ENCODE data around the gene FAM13C.

FAM13C gene

GRCh38 chr10:59360605-59361405 lies 1.5 kb downstream of the FAM13C start:
- H3K56ac ChIP-seq (ENCODE audit: low read length) = no peak overlapping the region
- H3K23ac ChIP-seq (ENCODE audit: low read length) = peak overlapping the region; percentile 24
- H2AK5ac ChIP-seq (ENCODE audit: low read length) = no peak overlapping the region
- no peaks in the 10 kb centered on the region for H3K79me1 ChIP-seq (ENCODE audit: low read length)
- H3K79me2 ChIP-seq (ENCODE audit: control insufficient read depth, insufficient read depth, low read length) = no peaks in the 10 kb centered on the region
- no peak overlapping the region for H3K4me3 ChIP-seq (ENCODE audit: low read length)
- no peak overlapping the region for H3K27ac ChIP-seq (ENCODE audit: low read depth, low read length)
- no peak overlapping the region for H3K4me2 ChIP-seq (ENCODE audit: low read length)
- no peak overlapping the region for H2BK120ac ChIP-seq (ENCODE audit: low read depth, low read length)
- no peak overlapping the region for H2BK15ac ChIP-seq (replicated peaks; ENCODE audit: low read depth)
- H3K27me3 ChIP-seq (ENCODE audit: insufficient read depth, low read length, poor library complexity) = no peaks in the 10 kb centered on the region
- H2BK5ac ChIP-seq (ENCODE audit: low read length) = no peak overlapping the region
- no peaks in the 10 kb centered on the region for H3K36me3 ChIP-seq (ENCODE audit: control insufficient read depth, insufficient read depth, low read length)
- DNase-seq = no peak
- no peak overlapping the region for H4K5ac ChIP-seq (ENCODE audit: low read length)
- no CpG with 5 or more reads among the region's 6 CpGs for WGBS (ENCODE audit: extremely low coverage, insufficient coverage, low lambda C conversion rate)
- no peak overlapping the region for H3K18ac ChIP-seq (ENCODE audit: low read length)
- H3K4me1 ChIP-seq (ENCODE audit: control insufficient read depth, low read depth, low read length) = no peaks in the 10 kb centered on the region
- no peak overlapping the region for H3K9ac ChIP-seq (ENCODE audit: low read length)
- no peak overlapping the region for H3K4ac ChIP-seq (ENCODE audit: low read depth, low read length)
- no peak overlapping the region for H4K8ac ChIP-seq (ENCODE audit: low read depth, low read length)

GRCh38 chr10:59358576-59358975 lies 3.8 kb downstream of the FAM13C start:
- no peak overlapping the region for H4K8ac ChIP-seq (ENCODE audit: low read depth, low read length)
- no peak overlapping the region for H2BK5ac ChIP-seq (ENCODE audit: low read length)
- no peak for DNase-seq
- no peaks in the 10 kb centered on the region for H3K79me1 ChIP-seq (ENCODE audit: low read length)
- no peak overlapping the region for H3K27ac ChIP-seq (ENCODE audit: low read depth, low read length)
- no peak overlapping the region for H2BK15ac ChIP-seq (replicated peaks; ENCODE audit: low read depth)
- no peak overlapping the region for H2BK120ac ChIP-seq (ENCODE audit: low read depth, low read length)
- no peak overlapping the region for H3K56ac ChIP-seq (ENCODE audit: low read length)
- H3K79me2 ChIP-seq (ENCODE audit: control insufficient read depth, insufficient read depth, low read length) = no peaks in the 10 kb centered on the region
- H4K5ac ChIP-seq (ENCODE audit: low read length) = no peak overlapping the region
- H3K4ac ChIP-seq (ENCODE audit: low read depth, low read length) = no peak overlapping the region
- H3K9ac ChIP-seq (ENCODE audit: low read length) = no peak overlapping the region
- no peaks in the 10 kb centered on the region for H3K36me3 ChIP-seq (ENCODE audit: control insufficient read depth, insufficient read depth, low read length)
- no peak overlapping the region for H3K4me2 ChIP-seq (ENCODE audit: low read length)
- H2AK5ac ChIP-seq (ENCODE audit: low read length) = no peak overlapping the region
- no peak overlapping the region for H3K4me3 ChIP-seq (ENCODE audit: low read length)
- no peak overlapping the region for H3K23ac ChIP-seq (ENCODE audit: low read length)
- H3K4me1 ChIP-seq (ENCODE audit: control insufficient read depth, low read depth, low read length) = no peaks in the 10 kb centered on the region
- H3K27me3 ChIP-seq (ENCODE audit: insufficient read depth, low read length, poor library complexity) = no peaks in the 10 kb centered on the region
- H3K18ac ChIP-seq (ENCODE audit: low read length) = no peak overlapping the region

- H2BK120ac ChIP-seq (ENCODE audit: low read depth, low read length) = no peak overlapping the region
- no peak overlapping the region for H2AK5ac ChIP-seq (ENCODE audit: low read length)
- H4K8ac ChIP-seq (ENCODE audit: low read depth, low read length) = no peak overlapping the region
- H3K56ac ChIP-seq (ENCODE audit: low read length) = no peak overlapping the region
- no peak overlapping the region for H3K23ac ChIP-seq (ENCODE audit: low read length)
- no peak overlapping the region for H3K4me3 ChIP-seq (ENCODE audit: low read length)
- H2BK15ac ChIP-seq (replicated peaks; ENCODE audit: low read depth) = no peak overlapping the region
- H2BK5ac ChIP-seq (ENCODE audit: low read length) = no peak overlapping the region
- no peaks in the 10 kb centered on the region for H3K4me1 ChIP-seq (ENCODE audit: control insufficient read depth, low read depth, low read length)
- H4K5ac ChIP-seq (ENCODE audit: low read length) = no peak overlapping the region
- no peak overlapping the region for H3K18ac ChIP-seq (ENCODE audit: low read length)
- no peak overlapping the region for H3K4ac ChIP-seq (ENCODE audit: low read depth, low read length)
- no peaks in the 10 kb centered on the region for H3K79me1 ChIP-seq (ENCODE audit: low read length)
- H3K36me3 ChIP-seq (ENCODE audit: control insufficient read depth, insufficient read depth, low read length) = no peaks in the 10 kb centered on the region
- no peaks in the 10 kb centered on the region for H3K27me3 ChIP-seq (ENCODE audit: insufficient read depth, low read length, poor library complexity)
- no peak overlapping the region for H3K9ac ChIP-seq (ENCODE audit: low read length)
- H3K4me2 ChIP-seq (ENCODE audit: low read length) = no peak overlapping the region
- H3K79me2 ChIP-seq (ENCODE audit: control insufficient read depth, insufficient read depth, low read length) = no peaks in the 10 kb centered on the region
- DNase-seq = no peak
- H3K27ac ChIP-seq (ENCODE audit: low read depth, low read length) = no peak overlapping the region
Observed at GRCh38 chr10:59354434-59354833, 7.9 kb downstream of the FAM13C start.

- no peak overlapping the region for H4K5ac ChIP-seq (ENCODE audit: low read length)
- H3K79me1 ChIP-seq (ENCODE audit: low read length) = no peaks in the 10 kb centered on the region
- no CpG with 5 or more reads among the region's 2 CpGs for WGBS (ENCODE audit: extremely low coverage, insufficient coverage, low lambda C conversion rate)
- H3K36me3 ChIP-seq (ENCODE audit: control insufficient read depth, insufficient read depth, low read length) = no peaks in the 10 kb centered on the region
- H3K4me1 ChIP-seq (ENCODE audit: control insufficient read depth, low read depth, low read length) = no peaks in the 10 kb centered on the region
- no peak overlapping the region for H3K4ac ChIP-seq (ENCODE audit: low read depth, low read length)
- no peaks in the 10 kb centered on the region for H3K27me3 ChIP-seq (ENCODE audit: insufficient read depth, low read length, poor library complexity)
- DNase-seq = no peak
- H3K23ac ChIP-seq (ENCODE audit: low read length) = no peak overlapping the region
- H3K4me2 ChIP-seq (ENCODE audit: low read length) = no peak overlapping the region
- H3K4me3 ChIP-seq (ENCODE audit: low read length) = no peak overlapping the region
- H3K9ac ChIP-seq (ENCODE audit: low read length) = no peak overlapping the region
- H2BK120ac ChIP-seq (ENCODE audit: low read depth, low read length) = no peak overlapping the region
- H3K56ac ChIP-seq (ENCODE audit: low read length) = no peak overlapping the region
- no peak overlapping the region for H4K8ac ChIP-seq (ENCODE audit: low read depth, low read length)
- no peak overlapping the region for H3K27ac ChIP-seq (ENCODE audit: low read depth, low read length)
- H2BK15ac ChIP-seq (replicated peaks; ENCODE audit: low read depth) = no peak overlapping the region
- no peak overlapping the region for H3K18ac ChIP-seq (ENCODE audit: low read length)
- H2AK5ac ChIP-seq (ENCODE audit: low read length) = no peak overlapping the region
- no peaks in the 10 kb centered on the region for H3K79me2 ChIP-seq (ENCODE audit: control insufficient read depth, insufficient read depth, low read length)
- H2BK5ac ChIP-seq (ENCODE audit: low read length) = no peak overlapping the region
Observed at GRCh38 chr10:59350558-59350957, 11.8 kb downstream of the FAM13C start.

GRCh38 chr10:59346321-59346720 lies 16.0 kb downstream of the FAM13C start:
- no peak overlapping the region for H3K18ac ChIP-seq (ENCODE audit: low read length)
- no peaks in the 10 kb centered on the region for H3K79me2 ChIP-seq (ENCODE audit: control insufficient read depth, insufficient read depth, low read length)
- H3K56ac ChIP-seq (ENCODE audit: low read length) = no peak overlapping the region
- no peak overlapping the region for H3K4me2 ChIP-seq (ENCODE audit: low read length)
- no peaks in the 10 kb centered on the region for H3K4me1 ChIP-seq (ENCODE audit: control insufficient read depth, low read depth, low read length)
- no peak overlapping the region for H2BK120ac ChIP-seq (ENCODE audit: low read depth, low read length)
- no peak overlapping the region for H2AK5ac ChIP-seq (ENCODE audit: low read length)
- H3K4me3 ChIP-seq (ENCODE audit: low read length) = no peak overlapping the region
- H3K23ac ChIP-seq (ENCODE audit: low read length) = no peak overlapping the region
- no peak overlapping the region for H3K4ac ChIP-seq (ENCODE audit: low read depth, low read length)
- H3K79me1 ChIP-seq (ENCODE audit: low read length) = no peaks in the 10 kb centered on the region
- H4K8ac ChIP-seq (ENCODE audit: low read depth, low read length) = no peak overlapping the region
- no peak overlapping the region for H4K5ac ChIP-seq (ENCODE audit: low read length)
- H3K27ac ChIP-seq (ENCODE audit: low read depth, low read length) = no peak overlapping the region
- no peaks in the 10 kb centered on the region for H3K36me3 ChIP-seq (ENCODE audit: control insufficient read depth, insufficient read depth, low read length)
- no CpG with 5 or more reads among the region's 1 CpG for WGBS (ENCODE audit: extremely low coverage, insufficient coverage, low lambda C conversion rate)
- no peaks in the 10 kb centered on the region for H3K27me3 ChIP-seq (ENCODE audit: insufficient read depth, low read length, poor library complexity)
- H3K9ac ChIP-seq (ENCODE audit: low read length) = no peak overlapping the region
- DNase-seq = no peak
- no peak overlapping the region for H2BK5ac ChIP-seq (ENCODE audit: low read length)
- H2BK15ac ChIP-seq (replicated peaks; ENCODE audit: low read depth) = no peak overlapping the region

GRCh38 chr10:59342723-59343122 lies 19.6 kb downstream of the FAM13C start:
- H3K4me2 ChIP-seq (ENCODE audit: low read length) = no peak overlapping the region
- no CpG with 5 or more reads among the region's 1 CpG for WGBS (ENCODE audit: extremely low coverage, insufficient coverage, low lambda C conversion rate)
- H3K79me1 ChIP-seq (ENCODE audit: low read length) = no peaks in the 10 kb centered on the region

More at GRCh38 chr10:59342723-59343122, 19.6 kb downstream of the FAM13C start:
- Histone ChIP-seq H2BK5ac (ENCODE audit: low read length) (no peak overlapping the region), H3K23ac (ENCODE audit: low read length) (no peak overlapping the region), H2AK5ac (ENCODE audit: low read length) (no peak overlapping the region), H3K27ac (ENCODE audit: low read depth, low read length) (no peak overlapping the region), H3K4ac (ENCODE audit: low read depth, low read length) (no peak overlapping the region), H3K4me1 (ENCODE audit: control insufficient read depth, low read depth, low read length) (no peaks in the 10 kb centered on the region), H3K4me3 (ENCODE audit: low read length) (no peak overlapping the region), H4K8ac (ENCODE audit: low read depth, low read length) (no peak overlapping the region), H4K5ac (ENCODE audit: low read length) (no peak overlapping the region), H2BK120ac (ENCODE audit: low read depth, low read length) (no peak overlapping the region), H3K79me2 (ENCODE audit: control insufficient read depth, insufficient read depth, low read length) (no peaks in the 10 kb centered on the region), H3K27me3 (ENCODE audit: insufficient read depth, low read length, poor library complexity) (no peaks in the 10 kb centered on the region), H3K56ac (ENCODE audit: low read length) (no peak overlapping the region), H2BK15ac (replicated peaks; ENCODE audit: low read depth) (no peak overlapping the region), H3K36me3 (ENCODE audit: control insufficient read depth, insufficient read depth, low read length) (no peaks in the 10 kb centered on the region), H3K18ac (ENCODE audit: low read length) (no peak overlapping the region), H3K9ac (ENCODE audit: low read length) (no peak overlapping the region)
- DNase-seq = no peak
